Progenitor cell of endocrine pancreas (in vitro differentiated cells): ENCODE data around the gene ABTB2. TPM values are rescaled to one million over a fixed set of nuclear protein-coding genes. Genes with fewer than 3 reads are reported as not detected.

Experiments used
- DNase-seq: peaks from one replicate; pipeline ENCODE4 v3.0.0; 2021; ENCODE audit warnings: low spot score; ENCODE audit not compliant: unreplicated experiment
- H3K27ac Mint-ChIP-seq: 2 replicates; pipeline ENCODE4 v1.8.0; 2021; ENCODE audit warnings: mild to moderate bottlenecking, moderate library complexity, mixed read lengths
- H3K27me3 Mint-ChIP-seq: 2 replicates; pipeline ENCODE4 v1.8.0; 2021; ENCODE audit warnings: mixed read lengths
- H3K36me3 Mint-ChIP-seq: 2 replicates; pipeline ENCODE4 v1.8.0; 2022; ENCODE audit warnings: mixed read lengths; ENCODE audit not compliant: insufficient read depth
- H3K4me1 Mint-ChIP-seq: 2 replicates; pipeline ENCODE4 v1.8.0; 2021; ENCODE audit warnings: low read depth, mixed read lengths
- H3K4me3 Mint-ChIP-seq: 2 replicates; pipeline ENCODE4 v1.8.0; 2021; ENCODE audit warnings: low read depth, mild to moderate bottlenecking, moderate library complexity, mixed read lengths
- H3K9me3 Mint-ChIP-seq: 2 replicates; pipeline ENCODE4 v1.8.0; 2021; ENCODE audit warnings: low read depth, mixed read lengths
- CTCF ChIP-seq: fragments of 200-600 bp; sonication (generic); IDR thresholded peaks from one replicate; pipeline ENCODE4 v1.5.0; 2021; ENCODE audit warnings: antibody characterized with exemption, mild to moderate bottlenecking; ENCODE audit not compliant: unreplicated experiment
- total RNA-seq: library from RNA; stranded (reverse); gene quantifications from 2 replicates; pipeline ENCODE4 v1.2.1, GENCODE V29; 2021

The ABTB2 gene
- total RNA-seq, 1 donor from 2014 or later, result 19.5 TPM

- Mint-ChIP-seq H3K27ac (no peak overlapping the region), H3K4me1 (no peaks in the 10 kb centered on the region), H3K27me3 (no peaks in the 10 kb centered on the region), H3K36me3 (peaks cover 22% of the 10 kb centered on the region), H3K4me3 (no peak overlapping the region), H3K9me3 (no peaks in the 10 kb centered on the region)
- no peak for DNase-seq
- TF ChIP-seq CTCF, result no peak
Measured at GRCh38 chr11:34134765-34135164, 223.0 kb downstream of the ABTB2 start.

- Mint-ChIP-seq H3K9me3 (no peaks in the 10 kb centered on the region), H3K36me3 (peaks cover 22% of the 10 kb centered on the region)
- TF ChIP-seq CTCF, result no peak
Measured at GRCh38 chr11:34132261-34132965, 225.4 kb downstream of the ABTB2 start.

GRCh38 chr11:34128824-34129223 lies 229.0 kb downstream of the ABTB2 start:
- DNase-seq, result no peak
- H3K9me3 Mint-ChIP-seq, result no peaks in the 10 kb centered on the region
- no peak overlapping the region for H3K4me3 Mint-ChIP-seq
- H3K4me1 Mint-ChIP-seq, result no peaks in the 10 kb centered on the region
- TF ChIP-seq CTCF, result no peak
- H3K27me3 Mint-ChIP-seq, result no peaks in the 10 kb centered on the region
- H3K36me3 Mint-ChIP-seq, result peaks cover 28% of the 10 kb centered on the region
- H3K27ac Mint-ChIP-seq, result no peak overlapping the region

More at GRCh38 chr11:34132261-34132965, 225.4 kb downstream of the ABTB2 start:
- no peak overlapping the region for H3K4me3 Mint-ChIP-seq
- no peak for DNase-seq
- no peaks in the 10 kb centered on the region for H3K4me1 Mint-ChIP-seq
- no peaks in the 10 kb centered on the region for H3K27me3 Mint-ChIP-seq
- no peak overlapping the region for H3K27ac Mint-ChIP-seq

GRCh38 chr11:34126959-34127848 lies 230.6 kb downstream of the ABTB2 start:
- TF ChIP-seq CTCF, result no peak
- Mint-ChIP-seq H3K27me3 (no peaks in the 10 kb centered on the region), H3K4me3 (no peak overlapping the region), H3K4me1 (no peaks in the 10 kb centered on the region), H3K27ac (no peak overlapping the region), H3K9me3 (no peaks in the 10 kb centered on the region), H3K36me3 (peaks cover 31% of the 10 kb centered on the region)
- DNase-seq, result no peak

- peaks cover 36% of the 10 kb centered on the region for H3K36me3 Mint-ChIP-seq
- no peaks in the 10 kb centered on the region for H3K9me3 Mint-ChIP-seq
- TF ChIP-seq CTCF, result no peak
- H3K4me1 Mint-ChIP-seq, result no peaks in the 10 kb centered on the region
- DNase-seq, result no peak
- H3K27ac Mint-ChIP-seq, result peak overlapping the region; percentile 7
- no peaks in the 10 kb centered on the region for H3K27me3 Mint-ChIP-seq
- H3K4me3 Mint-ChIP-seq, result no peak overlapping the region
Measured at GRCh38 chr11:34124885-34125668, 232.7 kb downstream of the ABTB2 start.
